Colonic mucosa (tissue), 4 donors: ENCODE measurements around the gene UBE3D. TPM values are rescaled to one million over a fixed set of nuclear protein-coding genes. Genes with fewer than 3 reads are reported as not detected.

Experiments used
- DNase-seq: peaks from one replicate; pipeline ENCODE4 v3.0.0-alpha.2; 2020
- H3K27ac ChIP-seq: fragments of 200-600 bp; one replicate; pipeline ENCODE4 v1.8.0; 2021
- H3K27me3 ChIP-seq: fragments of 200-600 bp; one replicate; pipeline ENCODE4 v1.8.0; 2021
- H3K36me3 ChIP-seq: fragments of 200-600 bp; one replicate; pipeline ENCODE4 v1.8.0; 2021
- H3K4me1 ChIP-seq: fragments of 200-600 bp; one replicate; pipeline ENCODE4 v1.8.0; 2021; ENCODE audit warnings: mild to moderate bottlenecking
- H3K4me3 ChIP-seq: fragments of 200-600 bp; one replicate; pipeline ENCODE4 v1.8.0; 2021
- H3K9ac ChIP-seq, 2 donors: one replicate each; pipeline ENCODE4 v1.7.0; 2013; ENCODE audit warnings: control low read depth in 2 of 2, low read depth in 2 of 2, low read length in 2 of 2
- H3K9me3 ChIP-seq: fragments of 200-600 bp; one replicate; pipeline ENCODE4 v1.8.0; 2021
- intact Hi-C: fragments of 100-400 bp; cut with DNase I; formaldehyde crosslinking; loops from one replicate; pipeline ENCODE4 v1.14.1; 2022
- total RNA-seq, 2 donors: library from RNA; stranded (reverse); fragmentation: NEBNext Ultra II Directional in 1 of 2; extraction: Animal tissue kit (Norgen Biotek cat#: 25700) in 1 of 2; gene quantifications; one replicate each; pipeline ENCODE4 v1.2.1, GENCODE V29; 2021
- TF ChIP-seq, protein P1 (sequence below): fragments of 200-600 bp; IDR thresholded peaks from one replicate; pipeline ENCODE4 v1.8.0; 2022; ENCODE audit warnings: antibody characterized with exemption, mild to moderate bottlenecking
- donor health status: healthy.
- donor health status: DM: no; HTN: no; CAD: no.
- donor health status: DM: no; HTN: no; CAD: no.

UBE3D gene
- total RNA-seq, 2 donors from 2014 or later: 3.6 to 3.8 TPM

DNA sequence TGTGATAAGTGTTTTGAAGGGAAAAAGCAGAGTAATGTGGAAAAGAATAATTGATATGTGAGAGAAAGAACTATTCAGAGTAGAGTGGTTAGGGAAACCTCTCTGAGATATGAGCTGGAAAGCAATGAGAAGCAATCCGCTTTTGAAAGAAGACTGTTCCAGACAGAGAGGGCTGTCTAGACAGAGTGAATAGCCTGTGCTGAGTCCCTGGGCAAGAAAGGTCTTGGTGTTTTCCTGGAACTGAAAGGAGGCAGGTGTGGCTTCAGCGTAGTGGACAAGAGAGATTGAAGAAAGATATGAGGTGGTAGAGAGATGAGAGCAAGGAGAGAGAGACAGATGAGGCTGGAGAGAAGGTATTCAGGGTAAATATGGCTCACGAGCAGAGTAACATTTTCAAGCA is 190.8 kb downstream of the UBE3D start:
- no peak overlapping the region for H3K4me3 ChIP-seq
- H3K9me3 ChIP-seq: no peaks in the 10 kb centered on the region
- no peaks in the 10 kb centered on the region for H3K4me1 ChIP-seq
- intact Hi-C loops: no loop called here
- DNase-seq: no peak
- TF ChIP-seq, protein P1, sequence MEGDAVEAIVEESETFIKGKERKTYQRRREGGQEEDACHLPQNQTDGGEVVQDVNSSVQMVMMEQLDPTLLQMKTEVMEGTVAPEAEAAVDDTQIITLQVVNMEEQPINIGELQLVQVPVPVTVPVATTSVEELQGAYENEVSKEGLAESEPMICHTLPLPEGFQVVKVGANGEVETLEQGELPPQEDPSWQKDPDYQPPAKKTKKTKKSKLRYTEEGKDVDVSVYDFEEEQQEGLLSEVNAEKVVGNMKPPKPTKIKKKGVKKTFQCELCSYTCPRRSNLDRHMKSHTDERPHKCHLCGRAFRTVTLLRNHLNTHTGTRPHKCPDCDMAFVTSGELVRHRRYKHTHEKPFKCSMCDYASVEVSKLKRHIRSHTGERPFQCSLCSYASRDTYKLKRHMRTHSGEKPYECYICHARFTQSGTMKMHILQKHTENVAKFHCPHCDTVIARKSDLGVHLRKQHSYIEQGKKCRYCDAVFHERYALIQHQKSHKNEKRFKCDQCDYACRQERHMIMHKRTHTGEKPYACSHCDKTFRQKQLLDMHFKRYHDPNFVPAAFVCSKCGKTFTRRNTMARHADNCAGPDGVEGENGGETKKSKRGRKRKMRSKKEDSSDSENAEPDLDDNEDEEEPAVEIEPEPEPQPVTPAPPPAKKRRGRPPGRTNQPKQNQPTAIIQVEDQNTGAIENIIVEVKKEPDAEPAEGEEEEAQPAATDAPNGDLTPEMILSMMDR: no peak
- H3K27ac ChIP-seq: no peak overlapping the region
- no peaks in the 10 kb centered on the region for H3K27me3 ChIP-seq
- no peak overlapping the region for H3K9ac ChIP-seq
- no peaks in the 10 kb centered on the region for H3K36me3 ChIP-seq

DNA sequence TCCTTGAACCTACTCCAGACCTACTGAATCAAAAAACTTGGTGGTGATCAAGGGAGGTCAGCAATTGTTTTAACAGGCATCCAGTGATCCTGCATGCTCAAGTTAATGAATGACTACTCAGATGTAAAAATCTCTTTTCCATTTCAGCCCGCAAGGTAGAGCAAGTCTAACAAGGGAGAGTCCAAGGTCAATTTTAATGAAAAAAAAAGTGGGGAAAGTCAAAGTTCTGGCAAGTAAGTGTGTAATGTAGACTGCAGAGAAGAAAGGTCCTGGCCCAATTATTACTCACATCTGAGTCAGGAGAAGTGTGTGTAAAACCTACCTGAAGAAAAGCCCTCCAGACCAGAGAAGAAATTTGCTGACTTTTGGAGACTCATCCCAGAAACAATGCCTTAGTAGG is 193.5 kb downstream of the UBE3D start:
- no peak overlapping the region for H3K4me3 ChIP-seq
- TF ChIP-seq, protein P1: no peak
- no peak overlapping the region for H3K27ac ChIP-seq
- H3K4me1 ChIP-seq: no peaks in the 10 kb centered on the region
- intact Hi-C loops: no loop called here
- no peak for DNase-seq
- H3K36me3 ChIP-seq: no peaks in the 10 kb centered on the region
- H3K9ac ChIP-seq: no peak overlapping the region
- H3K27me3 ChIP-seq: no peaks in the 10 kb centered on the region
- no peaks in the 10 kb centered on the region for H3K9me3 ChIP-seq

DNA sequence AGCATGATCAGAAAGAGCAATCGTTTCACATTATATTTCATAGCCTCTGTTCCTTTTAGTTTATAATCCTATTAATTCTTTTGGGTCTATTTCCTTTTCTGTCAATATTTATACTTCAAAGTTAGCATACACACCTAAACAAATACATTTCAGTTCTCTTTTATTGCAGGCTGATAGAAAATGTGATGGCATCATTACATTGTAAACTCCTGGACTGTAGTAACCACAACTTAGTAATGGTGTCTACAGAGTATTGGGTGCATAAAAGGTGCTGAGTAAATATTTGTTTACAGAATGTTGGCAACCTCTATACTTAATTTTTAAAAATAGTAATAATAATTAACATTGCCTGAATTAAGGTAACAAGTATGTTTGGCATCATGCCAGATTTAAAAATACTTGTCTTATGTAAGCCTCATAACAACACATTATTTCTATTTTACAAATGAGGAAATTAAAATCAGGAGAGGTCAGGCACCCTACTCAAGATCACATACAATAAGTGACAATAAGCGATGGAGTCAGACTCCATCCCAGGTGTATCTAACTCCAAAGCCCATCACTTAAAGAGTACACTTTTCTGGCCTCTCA is 195.0 kb downstream of the UBE3D start:
- intact Hi-C loops: no loop called here
- DNase-seq: no peak
- Histone ChIP-seq H3K4me1 (no peaks in the 10 kb centered on the region), H3K27ac (no peak overlapping the region), H3K36me3 (no peaks in the 10 kb centered on the region), H3K27me3 (no peaks in the 10 kb centered on the region), H3K9me3 (no peaks in the 10 kb centered on the region), H3K9ac (no peak overlapping the region), H3K4me3 (no peak overlapping the region)
- TF ChIP-seq, protein P1: no peak

DNA sequence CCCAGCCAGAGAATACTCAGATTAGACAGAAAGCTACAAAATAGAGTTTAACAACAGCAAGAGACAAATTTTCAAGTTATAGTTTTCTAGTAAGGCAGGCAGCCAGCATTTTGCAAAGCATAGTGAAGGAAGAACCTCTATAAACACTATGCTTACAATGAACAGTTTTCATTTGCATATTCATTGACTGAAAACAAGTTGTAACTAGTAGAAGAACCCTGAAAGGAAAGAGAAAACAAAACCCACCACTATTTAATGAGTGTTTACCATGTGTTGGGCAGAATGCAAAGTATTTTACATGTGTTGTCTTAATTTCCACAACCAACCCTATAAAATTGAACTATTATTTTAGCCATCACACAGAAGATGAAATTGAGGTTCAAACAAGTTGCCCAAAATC is 196.1 kb downstream of the UBE3D start:
- H3K27ac ChIP-seq: no peak overlapping the region
- no peaks in the 10 kb centered on the region for H3K27me3 ChIP-seq
- intact Hi-C loops: no loop called here
- H3K4me3 ChIP-seq: no peak overlapping the region
- H3K9me3 ChIP-seq: no peaks in the 10 kb centered on the region
- H3K4me1 ChIP-seq: no peaks in the 10 kb centered on the region
- no peak for DNase-seq
- no peak overlapping the region for H3K9ac ChIP-seq
- TF ChIP-seq, protein P1: no peak
- no peaks in the 10 kb centered on the region for H3K36me3 ChIP-seq

DNA sequence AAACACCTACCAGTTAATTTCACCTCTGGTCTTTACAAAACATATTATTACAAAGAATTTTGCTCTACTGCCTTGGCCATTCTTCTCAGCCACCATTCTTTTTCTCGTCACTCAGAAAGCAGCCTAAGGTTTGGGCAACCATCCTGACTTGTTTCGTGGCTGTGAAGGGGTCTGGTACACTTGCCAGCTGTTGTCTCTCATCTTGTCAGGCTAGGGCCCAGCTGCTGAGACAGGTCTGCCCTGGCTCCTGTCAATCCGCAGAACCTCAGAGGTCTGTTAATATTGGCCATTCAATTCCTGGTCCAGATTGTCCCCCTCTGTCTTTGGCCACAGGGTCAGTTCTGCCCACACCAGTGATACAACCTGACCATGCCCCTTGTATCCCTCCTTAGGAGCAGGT is 197.7 kb downstream of the UBE3D start:
- Histone ChIP-seq H3K4me1 (no peaks in the 10 kb centered on the region), H3K9me3 (no peaks in the 10 kb centered on the region), H3K27me3 (no peaks in the 10 kb centered on the region), H3K9ac (no peak overlapping the region), H3K4me3 (no peak overlapping the region), H3K27ac (no peak overlapping the region), H3K36me3 (no peaks in the 10 kb centered on the region)
- TF ChIP-seq, protein P1: no peak
- DNase-seq: no peak
- intact Hi-C loops: no loop called here
